GM21381 (cell line): ENCODE measurements around the gene PDCD2L.
"Not testable (repeated sequence)": the region's sequence is repeated elsewhere in the genome, so short reads cannot be mapped to it uniquely, and the experiment has no call there.

ENCODE experiments used
- ATAC-seq: cut with Tn5 transposase; IDR thresholded peaks from one replicate; pipeline ENCODE4 v1.9.1; 2021; ENCODE audit warnings: mild to moderate bottlenecking, moderate library complexity; ENCODE audit not compliant: unreplicated experiment

The PDCD2L gene

GRCh38 chr19:34409189-34410164, 5.3 kb downstream of the PDCD2L start:
- ATAC-seq: no peak

GRCh38 chr19:34411216-34411615, 7.0 kb downstream of the PDCD2L start:
- ATAC-seq: no peak

GRCh38 chr19:34416021-34416545, 11.9 kb downstream of the PDCD2L start:
- ATAC-seq: no peak

- ATAC-seq: no peak
These were observed 14.1 kb downstream of the PDCD2L start for GRCh38 chr19:34418300-34418699.

- ATAC-seq: no peak
These were observed 22.0 kb downstream of the PDCD2L start for GRCh38 chr19:34426096-34426661.

- peak; percentile 55 for ATAC-seq
These were observed 24.5 kb downstream of the PDCD2L start for GRCh38 chr19:34428549-34429285.

GRCh38 chr19:34429553-34429952, 25.4 kb downstream of the PDCD2L start:
- ATAC-seq: no peak

GRCh38 chr19:34430738-34431625, 26.8 kb downstream of the PDCD2L start:
- no peak for ATAC-seq

- ATAC-seq: no peak
These were observed 27.6 kb downstream of the PDCD2L start for GRCh38 chr19:34431681-34432402.

- ATAC-seq: no peak
These were observed 28.6 kb downstream of the PDCD2L start for GRCh38 chr19:34432797-34433196.

GRCh38 chr19:34436716-34437115, 32.5 kb downstream of the PDCD2L start:
- no peak for ATAC-seq

GRCh38 chr19:34448191-34448590, 44.0 kb downstream of the PDCD2L start:
- no peak for ATAC-seq

GRCh38 chr19:34452723-34453122, 48.5 kb downstream of the PDCD2L start:
- no peak for ATAC-seq

- ATAC-seq: no peak
These were observed 49.9 kb downstream of the PDCD2L start for GRCh38 chr19:34454091-34454490.

- no peak for ATAC-seq
These were observed 50.5 kb downstream of the PDCD2L start for GRCh38 chr19:34454685-34455084.

- ATAC-seq: not testable (repeated sequence)
These were observed 51.7 kb downstream of the PDCD2L start for GRCh38 chr19:34455783-34456480.

- no peak for ATAC-seq
These were observed 53.2 kb downstream of the PDCD2L start for GRCh38 chr19:34457446-34457845.

GRCh38 chr19:34458677-34459076, 54.5 kb downstream of the PDCD2L start:
- ATAC-seq: no peak

- no peak for ATAC-seq
These were observed 55.4 kb downstream of the PDCD2L start for GRCh38 chr19:34459614-34460013.
